K562 (cell line): ENCODE results near the gene SLC25A18. TPM values are rescaled to one million over a fixed set of nuclear protein-coding genes. Genes with fewer than 3 reads are reported as not detected.

Experiments
- ATAC-seq: fragments of 200-7000 bp; cut with Tn5 transposase; 3 replicates; pipeline ENCODE4 v1.9.1; 2020; ENCODE audit warnings: moderate library complexity
- BruUV-seq: library from RNA; stranded (reverse); fragments of 400-500 nt; replicated peaks from 2 replicates; lab custom pipeline; 2021; lab: Mats Ljungman, UMichigan
- CTCF ChIA-PET: fragments of 300-600 bp; formaldehyde crosslinking; extraction: SDS; loops from one replicate; lab custom pipeline; 2021; ENCODE audit warnings: low intra/inter-chr PET ratio; lab: Yijun Ruan, JAX
- POLR2A ChIA-PET: fragments of 300-600, 350-650 bp; sonication (Branson Sonifier 250); formaldehyde crosslinking; extraction: SDS; loops from one replicate; lab custom pipeline; 2021; ENCODE audit warnings: antibody characterized with exemption, inconsistent platforms; lab: Yijun Ruan, JAX
- DNase-seq, 4 experiments: peaks; one replicate each; pipeline versions ENCODE4 v3.0.0 to v3.0.0-alpha.2; 2011 to 2018; ENCODE audit warnings: low spot score in 3 of 4, mixed read lengths in 3 of 4; ENCODE audit errors: extremely low read depth in 1 of 4
- FAIRE-seq: peaks from 2 replicates; lab custom pipeline; 2011; peaks lifted over from hg19 to GRCh38; lab: Jason Lieb, UNC
- H2AFZ ChIP-seq: 2 replicates; pipeline ENCODE4 v1.6.0; 2011; ENCODE audit warnings: low read depth, low read length, control low read depth, inconsistent platforms
- H3K27ac ChIP-seq: fragments of 200-600 bp; 3 replicates; pipeline ENCODE4 v1.8.0; 2011; ENCODE audit warnings: low read depth, mild to moderate bottlenecking, control low read depth, inconsistent platforms, low read length, moderate library complexity, mixed read lengths; ENCODE audit errors: extremely low read depth
- H3K27me3 ChIP-seq, 2 experiments: fragments of 300-600 bp in 1 of 2; 2 replicates in 1 of 2; 3 replicates in 1 of 2; pipeline versions ENCODE4 v1.6.0 to v1.8.0; 2011; ENCODE audit warnings: inconsistent platforms in 2 of 2, low read length in 2 of 2, mild to moderate bottlenecking in 1 of 2, mixed read lengths in 1 of 2, moderate library complexity in 1 of 2; ENCODE audit not compliant: control insufficient read depth in 2 of 2, insufficient read depth in 2 of 2
- H3K36me3 ChIP-seq: fragments of 300-600 bp; 3 replicates; pipeline ENCODE4 v1.8.0; 2011; ENCODE audit warnings: mild to moderate bottlenecking, low read length, inconsistent platforms; ENCODE audit not compliant: control insufficient read depth, insufficient read depth
- H3K4me1 ChIP-seq, 2 experiments: fragments of 200-600 bp in 1 of 2; replicated peaks in 1 of 2; 2 replicates in 1 of 2; 3 replicates in 1 of 2; pipeline versions ENCODE4 v1.5.1 to v1.8.0; 2011; ENCODE audit warnings: inconsistent platforms in 2 of 2, low read length in 2 of 2, mild to moderate bottlenecking in 1 of 2, mixed read lengths in 1 of 2, moderate library complexity in 1 of 2; ENCODE audit not compliant: control insufficient read depth in 2 of 2, insufficient read depth in 2 of 2
- H3K4me2 ChIP-seq: 2 replicates; pipeline ENCODE4 v1.6.1; 2011; ENCODE audit warnings: low read length, control low read depth, inconsistent platforms, mixed read lengths; ENCODE audit not compliant: insufficient read depth
- H3K4me3 ChIP-seq: fragments of 200-600 bp; sonication (generic), shearing (Covaris generic); 2 replicates; pipeline ENCODE4 v1.5.1; 2016; ENCODE audit warnings: control low read depth, inconsistent platforms
- H3K79me2 ChIP-seq: fragments of 200-600 bp; 3 replicates; pipeline ENCODE4 v1.8.0; 2011; ENCODE audit warnings: low read length, inconsistent platforms; ENCODE audit not compliant: control insufficient read depth, insufficient read depth
- H3K9ac ChIP-seq, 2 experiments: 2 replicates each; pipeline versions ENCODE4 v1.6.0 to v1.6.1; 2011; ENCODE audit warnings: low read depth in 2 of 2, low read length in 2 of 2, control low read depth in 1 of 2, inconsistent platforms in 1 of 2, mild to moderate bottlenecking in 1 of 2, mixed read lengths in 1 of 2; ENCODE audit not compliant: insufficient read depth in 1 of 2
- H3K9me1 ChIP-seq: one replicate; pipeline ENCODE4 v1.6.0; 2011; ENCODE audit warnings: inconsistent platforms, mild to moderate bottlenecking, low read length, moderate library complexity; ENCODE audit not compliant: control insufficient read depth, insufficient read depth
- H3K9me3 ChIP-seq: replicated peaks from 2 replicates; pipeline ENCODE4 v1.5.1; 2011; ENCODE audit warnings: low read depth, low read length, inconsistent platforms; ENCODE audit not compliant: control insufficient read depth, insufficient read depth
- H4K20me1 ChIP-seq: replicated peaks from 2 replicates; pipeline ENCODE4 v1.6.1; 2011; ENCODE audit warnings: low read length, inconsistent platforms, mixed read lengths; ENCODE audit not compliant: control insufficient read depth, insufficient read depth
- CSDE1 ChIP-seq, 2 experiments: fragments of 450-650 bp; IDR thresholded peaks; 2 replicates each; pipeline ENCODE4 v1.6.1; 2016; ENCODE audit warnings: mild to moderate bottlenecking in 1 of 2
- DDX20 ChIP-seq: fragments of 450-650 bp; IDR thresholded peaks from 2 replicates; pipeline ENCODE4 v1.6.1; 2016; ENCODE audit warnings: missing genetic modification characterization, low read depth, mild to moderate bottlenecking, missing compliant biosample characterization, moderate library complexity
- EGR1 ChIP-seq: fragments of 450-650 bp; conservative IDR thresholded peaks from 2 replicates; pipeline ENCODE4 v1.6.1; 2017; ENCODE audit warnings: mild to moderate bottlenecking
- NFIX ChIP-seq: fragments of 250-450 bp; sonication (Bioruptor Pico); IDR thresholded peaks from 2 replicates; pipeline ENCODE4 v1.4.0; 2020; ENCODE audit warnings: low read depth, mild to moderate bottlenecking, moderate library complexity
- PTRF ChIP-seq: fragments of 450-650 bp; IDR thresholded peaks from 2 replicates; pipeline ENCODE4 v1.6.1; 2016; ENCODE audit warnings: mild to moderate bottlenecking, missing genetic modification characterization, missing compliant biosample characterization
- ZNF444 ChIP-seq: fragments of 250-450 bp; sonication (Bioruptor Pico); IDR thresholded peaks from 2 replicates; pipeline ENCODE4 v1.4.0; 2020; ENCODE audit warnings: mild to moderate bottlenecking, moderate library complexity
- WGBS: fragments of 100-300 bp; shearing (Covaris generic); methylation state at CpG from one replicate; pipeline ENCODE4 v1.1.6; 2016; ENCODE audit warnings: low coverage, mixed read lengths; ENCODE audit not compliant: insufficient coverage; ENCODE audit errors: missing lambda C conversion rate; 5-methylcytosine and 5-hydroxymethylcytosine counted together
- in situ Hi-C: fragments of 300-500 bp; cut with MboI; formaldehyde crosslinking; loops from 4 replicates; pipeline ENCODE4 v1.15.0; 2018; ENCODE audit warnings: inconsistent platforms, mixed read lengths
- intact Hi-C: fragments of 100-400 bp; cut with micrococcal nuclease; formaldehyde crosslinking; loops from 2 replicates; pipeline ENCODE4 v1.14.2; 2022
- polyA plus RNA-seq, 8 experiments: library from polyadenylated mRNA; depleted of rRNA in 4 of 8; stranded (reverse) in 5 of 8; unstranded in 3 of 8; fragments of >200 nt; fragmentation: Nextera tagmentation in 2 of 8; fragmentation: Illumina TruSeq in 1 of 8; extraction: Ambion mirVana in 2 of 8; extraction: Trizol in 1 of 8; gene quantifications; 2 replicates each; pipeline versions ENCODE4 v1.2.1 to v1.2.3, GENCODE V29; 2011 to 2014; ENCODE audit warnings: inconsistent platforms in 1 of 8, missing spikeins in 1 of 8
- total RNA-seq, 7 experiments: library from RNA; depleted of rRNA in 6 of 7; stranded (reverse); fragments of >200 nt in 6 of 7; fragmentation: Illumina TruSeq in 2 of 7; extraction: Trizol in 2 of 7; gene quantifications; 2 replicates each; pipeline versions ENCODE4 v1.2.1 to v1.2.3, GENCODE V29; 2011 to 2021; ENCODE audit warnings: low replicate concordance in 1 of 7
- TF ChIP-seq, protein P1 (sequence below): sonication (generic); formaldehyde crosslinking; IDR thresholded peaks from 2 replicates; pipeline ENCODE4 v1.8.1; 2023; ENCODE audit warnings: mild to moderate bottlenecking, missing genetic modification reagents
- TF ChIP-seq, protein P2 (sequence below): sonication (generic); formaldehyde crosslinking; IDR thresholded peaks from 2 replicates; pipeline ENCODE4 v1.8.1; 2023; ENCODE audit warnings: mild to moderate bottlenecking, missing genetic modification reagents

SLC25A18 gene
- total and polyA plus RNA-seq, 9 of the 15 experiments (the other 6 are each of a cell fraction or from before 2014, with no cell fraction given): 0.04 TPM; not detected in 8

DNA sequence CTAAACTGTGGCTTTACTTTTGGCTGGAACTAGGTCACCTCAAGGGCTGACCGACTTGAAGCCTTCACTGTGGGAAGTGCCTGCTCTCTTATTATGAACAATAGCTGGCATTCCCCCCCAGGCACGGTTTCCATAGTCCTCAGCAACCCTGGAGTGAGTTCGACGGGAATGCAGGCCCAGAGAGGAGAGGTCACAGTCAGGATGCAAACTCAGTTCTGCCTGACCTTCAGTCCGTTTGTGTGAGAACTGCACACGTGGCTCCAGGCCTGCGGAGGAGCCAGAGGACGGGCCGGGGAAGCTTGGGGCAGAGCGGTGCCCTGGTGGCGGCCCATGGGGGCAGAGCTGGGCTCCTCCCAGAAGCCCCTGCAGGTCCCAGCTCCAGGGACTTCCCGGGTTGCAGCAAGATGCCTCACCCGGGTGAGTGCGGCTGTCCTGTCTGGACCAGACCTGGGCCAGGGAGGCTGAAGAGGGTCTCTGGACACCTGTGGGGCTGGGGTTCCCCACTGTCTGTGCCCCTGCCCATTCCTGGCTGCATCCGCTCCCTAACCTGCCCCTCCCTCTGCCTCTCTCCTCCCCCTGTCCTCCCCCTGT, 17.2 kb downstream of the SLC25A18 start:
- ChIA-PET POLR2A (interaction anchor here (0.7 to 3.3 kb wide), 4 partner anchors 7 to 189 kb away, joined by 3 to 15 read pairs (median 4); no protein-coding TSS in a partner anchor), CTCF (no interaction called here)
- Histone ChIP-seq H3K79me2 (no peaks in the 10 kb centered on the region), H3K4me1 (peaks cover 9 to 24% of the 10 kb centered on the region in 2 experiments; a peak in 4 of 5 replicates), H3K4me2 (no peak overlapping the region), H3K4me3 (no peak overlapping the region), H3K9ac (peak overlapping the region in 1 of 2 experiments; percentile 48; a peak in 2 of 4 replicates), H4K20me1 (no peaks in the 10 kb centered on the region), H3K36me3 (no peaks in the 10 kb centered on the region), H3K27me3 (peaks cover 4 to 31% of the 10 kb centered on the region in 2 experiments; a peak in 3 of 5 replicates), H2AFZ (peak overlapping the region; percentile 63), H3K9me3 (no peaks in the 10 kb centered on the region), H3K9me1 (no peaks in the 10 kb centered on the region), H3K27ac (no peak overlapping the region)
- BruUV-seq: no TSS peak
- DNase-seq: peak in 2 of 4 experiments; percentile 15 to 37
- peak; percentile 46 for ATAC-seq
- in situ Hi-C loops: no loop called here
- FAIRE-seq: peak; percentile 74
- 30% methylated on average over 15 of the region's 15 CpGs for WGBS
- intact Hi-C loops: no loop called here
- TF ChIP-seq, protein P1, sequence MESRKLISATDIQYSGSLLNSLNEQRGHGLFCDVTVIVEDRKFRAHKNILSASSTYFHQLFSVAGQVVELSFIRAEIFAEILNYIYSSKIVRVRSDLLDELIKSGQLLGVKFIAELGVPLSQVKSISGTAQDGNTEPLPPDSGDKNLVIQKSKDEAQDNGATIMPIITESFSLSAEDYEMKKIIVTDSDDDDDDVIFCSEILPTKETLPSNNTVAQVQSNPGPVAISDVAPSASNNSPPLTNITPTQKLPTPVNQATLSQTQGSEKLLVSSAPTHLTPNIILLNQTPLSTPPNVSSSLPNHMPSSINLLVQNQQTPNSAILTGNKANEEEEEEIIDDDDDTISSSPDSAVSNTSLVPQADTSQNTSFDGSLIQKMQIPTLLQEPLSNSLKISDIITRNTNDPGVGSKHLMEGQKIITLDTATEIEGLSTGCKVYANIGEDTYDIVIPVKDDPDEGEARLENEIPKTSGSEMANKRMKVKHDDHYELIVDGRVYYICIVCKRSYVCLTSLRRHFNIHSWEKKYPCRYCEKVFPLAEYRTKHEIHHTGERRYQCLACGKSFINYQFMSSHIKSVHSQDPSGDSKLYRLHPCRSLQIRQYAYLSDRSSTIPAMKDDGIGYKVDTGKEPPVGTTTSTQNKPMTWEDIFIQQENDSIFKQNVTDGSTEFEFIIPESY (CRISPR knock-in tag): peak; percentile 66; the same call in 1 of the 2 replicates
- TF ChIP-seq DDX20 (tag) (no peak), PTRF (no peak), ZNF444 (no peak), CSDE1 (IDR thresholded peaks at IDR 0.05) (no peak), EGR1 (no peak), NFIX (CRISPR knock-in tag) (no peak)
- TF ChIP-seq, protein P2, sequence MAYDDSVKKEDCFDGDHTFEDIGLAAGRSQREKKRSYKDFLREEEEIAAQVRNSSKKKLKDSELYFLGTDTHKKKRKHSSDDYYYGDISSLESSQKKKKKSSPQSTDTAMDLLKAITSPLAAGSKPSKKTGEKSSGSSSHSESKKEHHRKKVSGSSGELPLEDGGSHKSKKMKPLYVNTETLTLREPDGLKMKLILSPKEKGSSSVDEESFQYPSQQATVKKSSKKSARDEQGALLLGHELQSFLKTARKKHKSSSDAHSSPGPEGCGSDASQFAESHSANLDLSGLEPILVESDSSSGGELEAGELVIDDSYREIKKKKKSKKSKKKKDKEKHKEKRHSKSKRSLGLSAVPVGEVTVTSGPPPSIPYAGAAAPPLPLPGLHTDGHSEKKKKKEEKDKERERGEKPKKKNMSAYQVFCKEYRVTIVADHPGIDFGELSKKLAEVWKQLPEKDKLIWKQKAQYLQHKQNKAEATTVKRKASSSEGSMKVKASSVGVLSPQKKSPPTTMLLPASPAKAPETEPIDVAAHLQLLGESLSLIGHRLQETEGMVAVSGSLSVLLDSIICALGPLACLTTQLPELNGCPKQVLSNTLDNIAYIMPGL (CRISPR knock-in tag): no peak
